Bronchial epithelial cell (primary cell): ENCODE results near the gene PCMT1. TPM values are rescaled to one million over a fixed set of nuclear protein-coding genes. Genes with fewer than 3 reads are reported as not detected.
A peak's percentile ranks its signal among the peaks of the same experiment; 100 is the strongest.

Experiments
- DNase-seq: peaks from one replicate; pipeline ENCODE4 v3.0.0-alpha.2; 2010; ENCODE audit warnings: low read depth
- FAIRE-seq: peaks from 2 replicates; lab custom pipeline; 2011; peaks lifted over from hg19 to GRCh38; lab: Jason Lieb, UNC
- H3K27me3 ChIP-seq: 2 replicates; pipeline ENCODE4 v1.5.1; 2011; ENCODE audit warnings: low read length; ENCODE audit not compliant: control insufficient read depth, insufficient read depth
- H3K36me3 ChIP-seq: 2 replicates; pipeline ENCODE4 v1.5.1; 2011; ENCODE audit warnings: low read length; ENCODE audit not compliant: control insufficient read depth, insufficient read depth
- H3K4me3 ChIP-seq: 2 replicates; pipeline ENCODE4 v1.5.1; 2011; ENCODE audit warnings: mild to moderate bottlenecking, low read depth, low read length, control low read depth
- total RNA-seq: library from RNA; depleted of rRNA; stranded (reverse); fragments of >200 nt; gene quantifications from 2 replicates; pipeline ENCODE4 v1.2.1, GENCODE V29; 2014
- TF ChIP-seq, protein P1 (sequence below): IDR thresholded peaks from 2 replicates; pipeline ENCODE4 v1.5.1; 2011; ENCODE audit warnings: mild to moderate bottlenecking, moderate library complexity, low read length, control low read depth, inconsistent platforms; ENCODE audit not compliant: insufficient read depth, severe bottlenecking

The PCMT1 gene
- total RNA-seq, result 124 and 159 TPM in 2 replicates

DNA sequence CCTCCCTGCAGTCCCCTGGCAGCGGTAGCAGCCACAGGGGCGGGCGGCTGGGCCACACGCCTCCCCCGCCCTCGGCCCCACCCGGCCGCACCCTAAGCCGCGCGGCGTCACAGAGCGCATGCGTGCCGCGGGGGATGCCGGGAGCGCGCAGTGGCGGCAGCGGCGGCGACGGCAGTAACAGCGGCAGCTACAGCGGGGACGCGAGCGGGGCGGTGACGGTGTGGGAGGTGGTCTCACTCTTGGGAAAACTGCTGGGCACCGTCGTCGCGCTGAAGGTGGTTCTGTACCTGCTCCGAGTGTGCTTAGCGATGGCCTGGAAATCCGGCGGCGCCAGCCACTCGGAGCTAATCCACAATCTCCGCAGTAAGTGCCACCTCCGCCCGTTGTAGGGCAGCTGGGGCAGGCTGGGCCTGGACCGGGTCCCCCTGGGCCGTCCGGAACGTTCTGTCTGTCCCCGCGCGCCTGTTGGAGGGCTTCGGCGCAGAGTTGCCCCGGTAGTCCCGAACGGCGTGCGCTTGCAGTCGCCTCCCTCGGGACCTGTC lies at the start of gene PCMT1:
Gene PCMT1, plus strand, starts transcription at position 148 of the 542 bp plus-strand sequence. Its CDS starts 161 bp downstream, at position 309.
- Histone ChIP-seq H3K4me3 (peak within 1 kb of the TSS; percentile 99), H3K27me3 (no peaks in the 10 kb centered on the region), H3K36me3 (no peaks in the 10 kb centered on the region)
- TF ChIP-seq, protein P1, sequence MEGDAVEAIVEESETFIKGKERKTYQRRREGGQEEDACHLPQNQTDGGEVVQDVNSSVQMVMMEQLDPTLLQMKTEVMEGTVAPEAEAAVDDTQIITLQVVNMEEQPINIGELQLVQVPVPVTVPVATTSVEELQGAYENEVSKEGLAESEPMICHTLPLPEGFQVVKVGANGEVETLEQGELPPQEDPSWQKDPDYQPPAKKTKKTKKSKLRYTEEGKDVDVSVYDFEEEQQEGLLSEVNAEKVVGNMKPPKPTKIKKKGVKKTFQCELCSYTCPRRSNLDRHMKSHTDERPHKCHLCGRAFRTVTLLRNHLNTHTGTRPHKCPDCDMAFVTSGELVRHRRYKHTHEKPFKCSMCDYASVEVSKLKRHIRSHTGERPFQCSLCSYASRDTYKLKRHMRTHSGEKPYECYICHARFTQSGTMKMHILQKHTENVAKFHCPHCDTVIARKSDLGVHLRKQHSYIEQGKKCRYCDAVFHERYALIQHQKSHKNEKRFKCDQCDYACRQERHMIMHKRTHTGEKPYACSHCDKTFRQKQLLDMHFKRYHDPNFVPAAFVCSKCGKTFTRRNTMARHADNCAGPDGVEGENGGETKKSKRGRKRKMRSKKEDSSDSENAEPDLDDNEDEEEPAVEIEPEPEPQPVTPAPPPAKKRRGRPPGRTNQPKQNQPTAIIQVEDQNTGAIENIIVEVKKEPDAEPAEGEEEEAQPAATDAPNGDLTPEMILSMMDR, result no peak
- DNase-seq (peak; percentile 78), FAIRE-seq (no peak)

DNA sequence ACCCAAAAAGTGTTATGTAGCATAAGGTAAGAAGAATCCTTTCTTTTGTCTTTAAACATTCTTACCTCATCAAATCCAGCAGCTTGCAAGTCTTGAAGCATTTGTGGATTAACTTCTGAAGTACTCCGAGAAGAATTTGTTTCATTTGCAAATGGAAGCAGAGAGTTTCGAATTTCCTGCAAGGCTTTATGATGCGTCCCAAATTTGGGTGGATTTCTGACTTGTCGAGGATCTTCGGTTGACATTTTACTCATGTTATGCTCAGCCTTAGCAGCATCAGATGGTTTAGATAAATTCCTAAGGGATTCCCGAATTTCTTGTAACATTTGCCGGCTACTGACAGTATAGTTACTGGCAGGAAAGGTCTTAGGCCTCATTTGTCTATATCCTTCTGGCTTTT lies 47.8 kb upstream of the PCMT1 start:
- H3K36me3 ChIP-seq, result no peaks in the 10 kb centered on the region
- DNase-seq, result no peak
- no peak overlapping the region for H3K4me3 ChIP-seq
- TF ChIP-seq, protein P1, result no peak
- no peaks in the 10 kb centered on the region for H3K27me3 ChIP-seq
- no peak for FAIRE-seq

DNA sequence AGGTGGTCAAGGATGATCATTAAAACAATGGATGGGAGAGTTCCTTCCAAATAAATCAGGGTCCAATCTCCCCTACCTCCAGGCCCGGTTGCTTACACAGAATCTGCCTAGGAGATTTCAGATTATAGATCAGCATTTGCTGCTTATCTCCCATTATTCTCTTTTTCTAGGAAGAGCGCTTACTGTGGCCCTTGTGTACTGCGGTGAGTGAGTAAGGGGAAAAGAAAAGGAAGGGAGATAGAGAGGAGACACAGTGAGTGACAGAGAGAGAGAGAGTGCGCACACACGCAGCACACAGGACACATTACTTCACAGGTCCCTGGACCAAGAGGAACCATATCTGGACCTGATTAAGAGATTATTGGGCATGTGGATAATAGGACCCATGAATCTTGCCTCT lies 37.8 kb upstream of the PCMT1 start:
- no peaks in the 10 kb centered on the region for H3K27me3 ChIP-seq
- no peak overlapping the region for H3K4me3 ChIP-seq
- H3K36me3 ChIP-seq, result no peaks in the 10 kb centered on the region
- FAIRE-seq (no peak), DNase-seq (no peak)
- TF ChIP-seq, protein P1, result no peak

DNA sequence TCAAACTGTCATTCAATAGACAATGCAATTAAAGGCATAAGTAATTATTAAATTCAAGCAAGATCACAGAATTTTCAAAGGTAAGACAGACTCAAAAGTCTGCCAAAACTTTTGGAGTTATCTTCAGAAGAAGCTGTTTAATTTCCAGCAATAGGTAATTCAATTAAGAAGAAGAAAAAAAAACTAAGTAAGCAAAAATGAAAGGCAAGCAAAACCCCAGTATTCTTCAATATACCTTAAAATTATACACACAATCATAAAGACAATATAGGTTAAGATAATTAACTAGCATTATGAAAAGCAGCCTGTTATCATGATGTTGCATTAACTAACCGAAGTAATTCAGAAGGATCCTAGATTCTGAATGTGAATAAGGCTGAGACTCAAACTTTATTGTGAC lies 35.1 kb upstream of the PCMT1 start:
- no peak for DNase-seq

DNA sequence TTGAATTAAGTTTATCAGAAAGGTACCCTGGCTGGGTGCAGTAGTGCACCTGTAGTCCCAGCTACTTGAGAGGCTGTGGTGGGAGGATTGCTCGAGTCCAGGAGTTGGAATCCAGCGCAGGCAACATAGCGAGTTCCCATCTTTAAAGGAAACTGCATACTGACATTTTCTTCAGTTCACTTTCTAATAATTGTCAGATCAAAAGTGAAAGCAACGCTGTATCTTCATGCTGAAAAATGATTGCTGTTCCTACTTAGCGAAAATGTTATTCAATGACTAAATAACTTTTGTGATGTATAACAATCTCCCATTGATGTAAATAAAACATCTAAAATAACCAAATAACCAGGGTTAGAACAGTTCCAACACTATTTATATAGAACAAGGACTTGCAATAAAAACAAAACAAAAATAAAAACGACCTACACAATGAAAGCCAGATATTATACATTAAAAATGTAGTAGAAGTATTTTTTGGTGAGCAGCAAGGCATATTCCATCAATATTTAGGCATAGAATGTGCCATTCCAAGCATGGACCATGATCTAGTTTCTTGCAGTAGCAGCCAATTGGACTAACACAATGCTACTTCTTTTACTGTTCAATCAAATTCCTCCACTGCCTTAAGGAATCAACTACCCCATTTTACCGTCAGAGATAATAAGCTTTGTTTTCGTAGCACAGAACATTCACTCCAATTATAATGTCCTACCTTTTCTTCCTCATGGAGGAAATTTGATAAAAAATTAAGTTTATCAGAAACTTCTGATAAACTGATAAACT lies 33.2 kb upstream of the PCMT1 start:
- peak; percentile 22 for DNase-seq
- H3K36me3 ChIP-seq, result no peaks in the 10 kb centered on the region
- peak overlapping the region; percentile 91 for H3K4me3 ChIP-seq

More for the DNA sequence above, 35.1 kb upstream of the PCMT1 start:
- TF ChIP-seq, protein P1, result no peak
- Histone ChIP-seq H3K4me3 (no peak overlapping the region), H3K36me3 (no peaks in the 10 kb centered on the region), H3K27me3 (no peaks in the 10 kb centered on the region)
- FAIRE-seq, result no peak

More for the DNA sequence above, 33.2 kb upstream of the PCMT1 start:
- H3K27me3 ChIP-seq, result no peaks in the 10 kb centered on the region
- TF ChIP-seq, protein P1, result no peak
- no peak for FAIRE-seq
